Measurements from ENCODE around the gene CD33.

Gene CD33

GRCh38 chr19:51200071-51200666 lies 24.7 kb upstream of the CD33 start:
- no peak overlapping the region for H3K4me2 ChIP-seq (ENCODE audit: low read length, poor library complexity, severe bottlenecking)
- H3K36me3 ChIP-seq (ENCODE audit: control insufficient read depth in 1 of 2, insufficient read depth in 2 of 2, low read depth in 1 of 2, low read length in 2 of 2): no peaks in the 10 kb centered on the region
- no peak overlapping the region for H2BK15ac ChIP-seq (ENCODE audit: low read depth, poor library complexity, severe bottlenecking)
- H2AFZ ChIP-seq (ENCODE audit: low read depth, low read length): no peak overlapping the region
- H3K9ac ChIP-seq (ENCODE audit: low read length): no peak overlapping the region
- no peak overlapping the region for H3K4me3 ChIP-seq (ENCODE audit: insufficient read depth in 1 of 2, low read depth in 1 of 2, low read length in 2 of 2)
- H3K79me1 ChIP-seq (replicated peaks; ENCODE audit: low read length, poor library complexity, severe bottlenecking): no peaks in the 10 kb centered on the region
- peaks cover 0 to 15% of the 10 kb centered on the region in 2 experiments for H3K27me3 ChIP-seq (ENCODE audit: control insufficient read depth in 1 of 2, insufficient read depth in 1 of 2, low read length in 2 of 2)
- no peak overlapping the region for H2BK120ac ChIP-seq (ENCODE audit: low read depth, low read length)
- H3K9me3 ChIP-seq (ENCODE audit: control insufficient read depth, low read length): no peaks in the 10 kb centered on the region
- 88% methylated on average over 10 of the region's 10 CpGs for WGBS
- no peaks in the 10 kb centered on the region for H3K4me1 ChIP-seq (ENCODE audit: control insufficient read depth, insufficient read depth, low read depth, low read length)
- H2BK5ac ChIP-seq (ENCODE audit: low read depth, low read length, poor library complexity, severe bottlenecking): no peak overlapping the region
- H4K8ac ChIP-seq (ENCODE audit: low read length): no peak overlapping the region
- no peak for DNase-seq
- H4K91ac ChIP-seq (ENCODE audit: low read length): no peak overlapping the region
- H3K23ac ChIP-seq (ENCODE audit: low read length in 2 of 2): no peak overlapping the region
- H3K27ac ChIP-seq (ENCODE audit: low read length, poor library complexity, severe bottlenecking): no peak overlapping the region
- H2BK12ac ChIP-seq (ENCODE audit: low read length in 2 of 2): no peak overlapping the region
- no peak overlapping the region for H3K14ac ChIP-seq (ENCODE audit: low read length in 2 of 2)
- H2AK5ac ChIP-seq (ENCODE audit: low read length, severe bottlenecking): no peak overlapping the region
- H3K18ac ChIP-seq (ENCODE audit: low read depth in 1 of 2, low read length in 2 of 2): no peak overlapping the region
- no peak overlapping the region for H3K4ac ChIP-seq (ENCODE audit: low read depth in 1 of 2, low read length in 2 of 2)

GRCh38 chr19:51201712-51202111 lies 23.2 kb upstream of the CD33 start:
- Histone ChIP-seq H3K36me3 (ENCODE audit: control insufficient read depth in 1 of 2, insufficient read depth in 2 of 2, low read depth in 1 of 2, low read length in 2 of 2) (no peaks in the 10 kb centered on the region), H2BK15ac (ENCODE audit: low read depth, poor library complexity, severe bottlenecking) (no peak overlapping the region), H3K18ac (ENCODE audit: low read depth in 1 of 2, low read length in 2 of 2) (no peak overlapping the region), H3K27ac (ENCODE audit: low read length, poor library complexity, severe bottlenecking) (no peak overlapping the region), H3K9ac (ENCODE audit: low read length) (no peak overlapping the region), H3K79me1 (replicated peaks; ENCODE audit: low read length, poor library complexity, severe bottlenecking) (no peaks in the 10 kb centered on the region), H2AK5ac (ENCODE audit: low read length, severe bottlenecking) (no peak overlapping the region), H3K9me3 (ENCODE audit: control insufficient read depth, low read length) (no peaks in the 10 kb centered on the region), H3K4me1 (ENCODE audit: control insufficient read depth, insufficient read depth, low read depth, low read length) (no peaks in the 10 kb centered on the region), H3K23ac (ENCODE audit: low read length in 2 of 2) (no peak overlapping the region), H2BK5ac (ENCODE audit: low read depth, low read length, poor library complexity, severe bottlenecking) (no peak overlapping the region), H3K4me2 (ENCODE audit: low read length, poor library complexity, severe bottlenecking) (no peak overlapping the region), H3K14ac (ENCODE audit: low read length in 2 of 2) (no peak overlapping the region), H3K4me3 (ENCODE audit: insufficient read depth in 1 of 2, low read depth in 1 of 2, low read length in 2 of 2) (no peak overlapping the region), H4K8ac (ENCODE audit: low read length) (no peak overlapping the region), H2BK12ac (ENCODE audit: low read length in 2 of 2) (no peak overlapping the region), H4K91ac (ENCODE audit: low read length) (no peak overlapping the region), H3K4ac (ENCODE audit: low read depth in 1 of 2, low read length in 2 of 2) (no peak overlapping the region), H2AFZ (ENCODE audit: low read depth, low read length) (no peak overlapping the region), H2BK120ac (ENCODE audit: low read depth, low read length) (no peak overlapping the region), H3K27me3 (ENCODE audit: control insufficient read depth in 1 of 2, insufficient read depth in 1 of 2, low read length in 2 of 2) (peaks cover 0 to 9% of the 10 kb centered on the region in 2 experiments)
- DNase-seq: no peak
- 62% methylated on average over 4 of the region's 5 CpGs for WGBS

- H4K8ac ChIP-seq (ENCODE audit: low read length): no peak overlapping the region
- no peak overlapping the region for H2BK15ac ChIP-seq (ENCODE audit: low read depth, poor library complexity, severe bottlenecking)
These were observed 21.0 kb upstream of the CD33 start for GRCh38 chr19:51203916-51204315.

DNA sequence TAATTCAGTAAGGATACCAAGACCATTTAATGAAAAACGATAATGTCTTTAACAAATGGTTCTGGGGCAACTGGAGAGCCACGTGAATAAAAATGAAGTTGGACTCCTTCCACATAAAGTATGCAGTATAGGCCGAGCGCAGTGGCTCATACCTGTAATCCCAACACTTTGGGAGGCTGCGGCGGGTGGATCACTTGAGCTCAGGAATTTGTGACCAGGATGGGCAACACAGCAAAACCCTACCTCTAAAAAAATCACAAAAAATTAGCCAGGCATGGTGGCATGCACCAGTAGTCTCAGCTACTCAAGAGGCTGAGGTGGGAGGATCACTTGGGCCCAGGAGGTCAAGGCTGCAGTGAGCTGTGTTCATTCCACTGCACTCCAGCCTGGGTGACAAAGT lies 20.6 kb upstream of the CD33 start:
- H3K4me3 ChIP-seq (ENCODE audit: insufficient read depth in 1 of 2, low read depth in 1 of 2, low read length in 2 of 2): no peak overlapping the region
- H3K4me2 ChIP-seq (ENCODE audit: low read length, poor library complexity, severe bottlenecking): no peak overlapping the region
- no peak overlapping the region for H3K27ac ChIP-seq (ENCODE audit: low read length, poor library complexity, severe bottlenecking)
- H2BK5ac ChIP-seq (ENCODE audit: low read depth, low read length, poor library complexity, severe bottlenecking): no peak overlapping the region
- no peak overlapping the region for H2AFZ ChIP-seq (ENCODE audit: low read depth, low read length)
- no peak overlapping the region for H3K23ac ChIP-seq (ENCODE audit: low read length in 2 of 2)
- no peak overlapping the region for H2BK15ac ChIP-seq (ENCODE audit: low read depth, poor library complexity, severe bottlenecking)
- H3K4me1 ChIP-seq (ENCODE audit: control insufficient read depth, insufficient read depth, low read depth, low read length): no peaks in the 10 kb centered on the region
- H3K9ac ChIP-seq (ENCODE audit: low read length): no peak overlapping the region
- H3K14ac ChIP-seq (ENCODE audit: low read length in 2 of 2): no peak overlapping the region
- no peak overlapping the region for H2BK120ac ChIP-seq (ENCODE audit: low read depth, low read length)
- H3K4ac ChIP-seq (ENCODE audit: low read depth in 1 of 2, low read length in 2 of 2): no peak overlapping the region
- H3K79me1 ChIP-seq (replicated peaks; ENCODE audit: low read length, poor library complexity, severe bottlenecking): no peaks in the 10 kb centered on the region
- no peaks in the 10 kb centered on the region for H3K36me3 ChIP-seq (ENCODE audit: control insufficient read depth in 1 of 2, insufficient read depth in 2 of 2, low read depth in 1 of 2, low read length in 2 of 2)
- H2BK12ac ChIP-seq (ENCODE audit: low read length in 2 of 2): no peak overlapping the region
- no peaks in the 10 kb centered on the region for H3K9me3 ChIP-seq (ENCODE audit: control insufficient read depth, low read length)
- no peak overlapping the region for H4K91ac ChIP-seq (ENCODE audit: low read length)
- WGBS: 72% methylated on average over 6 of the region's 6 CpGs
- no peak overlapping the region for H2AK5ac ChIP-seq (ENCODE audit: low read length, severe bottlenecking)
- H4K8ac ChIP-seq (ENCODE audit: low read length): no peak overlapping the region
- no peak overlapping the region for H3K18ac ChIP-seq (ENCODE audit: low read depth in 1 of 2, low read length in 2 of 2)
- DNase-seq: no peak
- peaks cover 0 to 4% of the 10 kb centered on the region in 2 experiments for H3K27me3 ChIP-seq (ENCODE audit: control insufficient read depth in 1 of 2, insufficient read depth in 1 of 2, low read length in 2 of 2)

More at GRCh38 chr19:51203916-51204315, 21.0 kb upstream of the CD33 start:
- no peaks in the 10 kb centered on the region for H3K4me1 ChIP-seq (ENCODE audit: control insufficient read depth, insufficient read depth, low read depth, low read length)
- no peak for DNase-seq
- H2BK12ac ChIP-seq (ENCODE audit: low read length in 2 of 2): no peak overlapping the region
- H3K4me3 ChIP-seq (ENCODE audit: insufficient read depth in 1 of 2, low read depth in 1 of 2, low read length in 2 of 2): no peak overlapping the region
- H3K14ac ChIP-seq (ENCODE audit: low read length in 2 of 2): no peak overlapping the region
- H3K79me1 ChIP-seq (replicated peaks; ENCODE audit: low read length, poor library complexity, severe bottlenecking): no peaks in the 10 kb centered on the region
- no peak overlapping the region for H3K27ac ChIP-seq (ENCODE audit: low read length, poor library complexity, severe bottlenecking)
- no peaks in the 10 kb centered on the region for H3K36me3 ChIP-seq (ENCODE audit: control insufficient read depth in 1 of 2, insufficient read depth in 2 of 2, low read depth in 1 of 2, low read length in 2 of 2)
- H2AK5ac ChIP-seq (ENCODE audit: low read length, severe bottlenecking): no peak overlapping the region
- H3K4ac ChIP-seq (ENCODE audit: low read depth in 1 of 2, low read length in 2 of 2): no peak overlapping the region
- H2AFZ ChIP-seq (ENCODE audit: low read depth, low read length): no peak overlapping the region
- H4K91ac ChIP-seq (ENCODE audit: low read length): no peak overlapping the region
- H3K27me3 ChIP-seq (ENCODE audit: control insufficient read depth in 1 of 2, insufficient read depth in 1 of 2, low read length in 2 of 2): peaks cover 0 to 6% of the 10 kb centered on the region in 2 experiments
- no peak overlapping the region for H3K4me2 ChIP-seq (ENCODE audit: low read length, poor library complexity, severe bottlenecking)
- no peak overlapping the region for H3K18ac ChIP-seq (ENCODE audit: low read depth in 1 of 2, low read length in 2 of 2)
- no peak overlapping the region for H3K9ac ChIP-seq (ENCODE audit: low read length)
- H2BK120ac ChIP-seq (ENCODE audit: low read depth, low read length): no peak overlapping the region
- no peaks in the 10 kb centered on the region for H3K9me3 ChIP-seq (ENCODE audit: control insufficient read depth, low read length)
- H2BK5ac ChIP-seq (ENCODE audit: low read depth, low read length, poor library complexity, severe bottlenecking): no peak overlapping the region
- 90% methylated on average over 1 of the region's 3 CpGs for WGBS
- H3K23ac ChIP-seq (ENCODE audit: low read length in 2 of 2): no peak overlapping the region
